GM18858 (cell line): Measurements from ENCODE around the gene PCDHGC3.

Experiments
- ATAC-seq: cut with Tn5 transposase; IDR thresholded peaks from one replicate; pipeline ENCODE4 v1.9.1; 2021; ENCODE audit not compliant: unreplicated experiment

PCDHGC3 gene

GRCh38 chr5:141506381-141507155, 30.8 kb downstream of the PCDHGC3 start:
- no peak for ATAC-seq

GRCh38 chr5:141507387-141508091, 31.8 kb downstream of the PCDHGC3 start:
- ATAC-seq = peak; percentile 40

- ATAC-seq = no peak
Observed at GRCh38 chr5:141508440-141508797, 32.7 kb downstream of the PCDHGC3 start.

- ATAC-seq = no peak
Observed at GRCh38 chr5:141508798-141509611, 33.2 kb downstream of the PCDHGC3 start.

GRCh38 chr5:141510160-141510559, 34.4 kb downstream of the PCDHGC3 start:
- ATAC-seq = no peak

- peak; percentile 25 for ATAC-seq
Observed at GRCh38 chr5:141510850-141511601, 35.3 kb downstream of the PCDHGC3 start.

GRCh38 chr5:141511771-141512325, 36.1 kb downstream of the PCDHGC3 start:
- ATAC-seq = no peak

- ATAC-seq = no peak
Observed at GRCh38 chr5:141512390-141512910, 36.7 kb downstream of the PCDHGC3 start.

GRCh38 chr5:141512911-141513626, 37.3 kb downstream of the PCDHGC3 start:
- ATAC-seq = no peak

- peak; percentile 36 for ATAC-seq
Observed at GRCh38 chr5:141513627-141514329, 38.0 kb downstream of the PCDHGC3 start.

- ATAC-seq = peak; percentile 7
Observed at GRCh38 chr5:141514330-141515133, 38.8 kb downstream of the PCDHGC3 start.

- ATAC-seq = no peak
Observed at GRCh38 chr5:141515141-141515540, 39.4 kb downstream of the PCDHGC3 start.

GRCh38 chr5:141515946-141516671, 40.3 kb downstream of the PCDHGC3 start:
- ATAC-seq = no peak

GRCh38 chr5:141516672-141517025, 40.9 kb downstream of the PCDHGC3 start:
- ATAC-seq = no peak

- no peak for ATAC-seq
Observed at GRCh38 chr5:141517312-141517711, 41.5 kb downstream of the PCDHGC3 start.

GRCh38 chr5:141517880-141518617, 42.3 kb downstream of the PCDHGC3 start:
- no peak for ATAC-seq

GRCh38 chr5:141518618-141519015, 42.9 kb downstream of the PCDHGC3 start:
- no peak for ATAC-seq
